ENCODE results near the gene HYI. TPM values are rescaled to one million over a fixed set of nuclear protein-coding genes. Genes with fewer than 3 reads are reported as not detected.
"Not testable (repeated sequence)": the region's sequence is repeated elsewhere in the genome, so short reads cannot be mapped to it uniquely, and the experiment has no call there.

HYI gene
- total RNA-seq, 2 experiments from 2014 or later: 10.8 to 13.5 TPM

GRCh38 chr1:43463479-43463878, 9.7 kb upstream of the HYI start:
- Mint-ChIP-seq H3K27ac (no peak overlapping the region), H3K36me3 (ENCODE audit: low read depth) (no peaks in the 10 kb centered on the region), H3K9me3 (ENCODE audit: low read depth) (no peaks in the 10 kb centered on the region), H3K27me3 (peaks cover 3% of the 10 kb centered on the region), H3K4me1 (peaks cover 7% of the 10 kb centered on the region), H3K4me3 (no peak overlapping the region)
- ChIA-PET CTCF (no interaction called here), POLR2A (interaction anchor here (0.7 kb wide), 1 partner anchor 89 kb away, joined by 4 read pairs; no protein-coding TSS in a partner anchor)
- ATAC-seq: no peak
- intact Hi-C loops (cut with DNase I, micrococcal nuclease): no loop called here
- DNase-seq: no peak

- intact Hi-C loops (cut with DNase I, micrococcal nuclease): no loop called here
- no peak overlapping the region for H3K27ac Mint-ChIP-seq
- peaks cover 1% of the 10 kb centered on the region for H3K4me1 Mint-ChIP-seq
- H3K4me3 Mint-ChIP-seq: no peak overlapping the region
- ATAC-seq (no peak), DNase-seq (no peak)
- H3K27me3 Mint-ChIP-seq: peaks cover 15% of the 10 kb centered on the region
- POLR2A ChIA-PET: no interaction called here
- CTCF ChIA-PET: no interaction called here
- no peaks in the 10 kb centered on the region for H3K9me3 Mint-ChIP-seq (ENCODE audit: low read depth)
- no peaks in the 10 kb centered on the region for H3K36me3 Mint-ChIP-seq (ENCODE audit: low read depth)
These were observed 7.4 kb upstream of the HYI start for GRCh38 chr1:43460988-43461693.

GRCh38 chr1:43458379-43458778, 4.6 kb upstream of the HYI start:
- H3K9me3 Mint-ChIP-seq (ENCODE audit: low read depth); H3K36me3 Mint-ChIP-seq (ENCODE audit: low read depth); POLR2A ChIA-PET; H3K4me3 Mint-ChIP-seq; ATAC-seq; CTCF ChIA-PET; DNase-seq; H3K27ac Mint-ChIP-seq: not testable (repeated sequence)
- peaks cover 18% of the 10 kb centered on the region for H3K27me3 Mint-ChIP-seq
- H3K4me1 Mint-ChIP-seq: peaks cover 10% of the 10 kb centered on the region
- intact Hi-C loops (cut with DNase I, micrococcal nuclease): loop anchor here in 1 of 2 experiments (10.0 kb wide), 1 partner anchor 1004 kb away; the partner anchor contains the start of genes PPCS and ZMYND12

GRCh38 chr1:43455213-43455889, 1.6 kb upstream of the HYI start:
- H3K4me1 Mint-ChIP-seq: peaks cover 17% of the 10 kb centered on the region
- no peak for ATAC-seq
- intact Hi-C loops (cut with DNase I, micrococcal nuclease): loop anchor here in 1 of 2 experiments (2.0 to 10.0 kb wide), 3 partner anchors 97 to 1001 kb away; partner anchors contain the start of genes CDC20, PPCS and ZMYND12
- CTCF ChIA-PET: interaction anchor here (1.2 to 1.6 kb wide), 2 partner anchors 17 to 250 kb away, joined by 4 to 7 read pairs; no protein-coding TSS in a partner anchor
- H3K27me3 Mint-ChIP-seq: peaks cover 18% of the 10 kb centered on the region
- POLR2A ChIA-PET: no interaction called here
- H3K36me3 Mint-ChIP-seq (ENCODE audit: low read depth): peaks cover 6% of the 10 kb centered on the region
- H3K9me3 Mint-ChIP-seq (ENCODE audit: low read depth): no peaks in the 10 kb centered on the region
- DNase-seq: no peak
- no peak overlapping the region for H3K27ac Mint-ChIP-seq
- H3K4me3 Mint-ChIP-seq: no peak overlapping the region

GRCh38 chr1:43454270-43455011, 710 bp upstream of the HYI start:
- DNase-seq (peak; percentile 78), ATAC-seq (peak; percentile 92)
- Mint-ChIP-seq H3K4me3 (peak overlapping the region; percentile 79), H3K4me1 (peaks cover 17% of the 10 kb centered on the region), H3K36me3 (ENCODE audit: low read depth) (peaks cover 8% of the 10 kb centered on the region), H3K27ac (peak overlapping the region; percentile 79), H3K27me3 (peaks cover 16% of the 10 kb centered on the region), H3K9me3 (ENCODE audit: low read depth) (no peaks in the 10 kb centered on the region)
- intact Hi-C loops (cut with DNase I, micrococcal nuclease): loop anchor here in 1 of 2 experiments (1.0 to 10.0 kb wide), 7 partner anchors 86 to 1000 kb away; partner anchors contain the start of genes B4GALT2, CDC20, CFAP57 and EBNA1BP2
- CTCF ChIA-PET: interaction anchor here (0.8 to 1.6 kb wide), 6 partner anchors 13 to 250 kb away, joined by 3 to 7 read pairs (median 4); no protein-coding TSS in a partner anchor
- POLR2A ChIA-PET: interaction anchor here (1.3 kb wide), 1 partner anchor 196 kb away, joined by 5 read pairs; the partner anchor contains the start of gene KDM4A

- ChIA-PET POLR2A (no interaction called here), CTCF (no interaction called here)
- H3K27ac Mint-ChIP-seq: peak overlapping the region; percentile 35
- H3K27me3 Mint-ChIP-seq: peaks cover 11% of the 10 kb centered on the region
- DNase-seq (no peak), ATAC-seq (no peak)
- H3K36me3 Mint-ChIP-seq (ENCODE audit: low read depth): peaks cover 8% of the 10 kb centered on the region
- H3K4me3 Mint-ChIP-seq: peak overlapping the region; percentile 41
- intact Hi-C loops (cut with DNase I, micrococcal nuclease): loop anchor here in 1 of 2 experiments (5.0 to 10.0 kb wide), 3 partner anchors 199 to 998 kb away; partner anchors contain the start of genes B4GALT2, KDM4A, PPCS and ZMYND12
- no peaks in the 10 kb centered on the region for H3K9me3 Mint-ChIP-seq (ENCODE audit: low read depth)
- H3K4me1 Mint-ChIP-seq: peaks cover 17% of the 10 kb centered on the region
These were observed 816 bp downstream of the HYI start for GRCh38 chr1:43452789-43453441.

- Mint-ChIP-seq H3K4me3 (no peak overlapping the region), H3K4me1 (peaks cover 17% of the 10 kb centered on the region), H3K27ac (no peak overlapping the region), H3K27me3 (peaks cover 8% of the 10 kb centered on the region), H3K9me3 (ENCODE audit: low read depth) (no peaks in the 10 kb centered on the region), H3K36me3 (ENCODE audit: low read depth) (peaks cover 15% of the 10 kb centered on the region)
- ATAC-seq: no peak
- DNase-seq: no peak
- ChIA-PET POLR2A (no interaction called here), CTCF (no interaction called here)
- intact Hi-C loops (cut with DNase I, micrococcal nuclease): loop anchor here in 1 of 2 experiments (5.0 to 10.0 kb wide), 3 partner anchors 200 to 997 kb away; partner anchors contain the start of genes B4GALT2, KDM4A, PPCS and ZMYND12
These were observed 1.8 kb downstream of the HYI start for GRCh38 chr1:43451701-43452532.

GRCh38 chr1:43451157-43451591, 2.6 kb downstream of the HYI start:
- Mint-ChIP-seq H3K27ac (no peak overlapping the region), H3K4me3 (no peak overlapping the region), H3K27me3 (peaks cover 4% of the 10 kb centered on the region), H3K36me3 (ENCODE audit: low read depth) (peaks cover 16% of the 10 kb centered on the region), H3K4me1 (peaks cover 17% of the 10 kb centered on the region), H3K9me3 (ENCODE audit: low read depth) (no peaks in the 10 kb centered on the region)
- intact Hi-C loops (cut with DNase I, micrococcal nuclease): loop anchor here in 1 of 2 experiments (5.0 to 10.0 kb wide), 3 partner anchors 201 to 996 kb away; partner anchors contain the start of genes B4GALT2, KDM4A, PPCS and ZMYND12
- CTCF ChIA-PET: no interaction called here
- ATAC-seq: no peak
- POLR2A ChIA-PET: no interaction called here
- no peak for DNase-seq

- DNase-seq (no peak), ATAC-seq (no peak)
- no peak overlapping the region for H3K27ac Mint-ChIP-seq
- no peaks in the 10 kb centered on the region for H3K9me3 Mint-ChIP-seq (ENCODE audit: low read depth)
- no peak overlapping the region for H3K4me3 Mint-ChIP-seq
- peaks cover 16% of the 10 kb centered on the region for H3K36me3 Mint-ChIP-seq (ENCODE audit: low read depth)
- intact Hi-C loops (cut with DNase I, micrococcal nuclease): loop anchor here in 1 of 2 experiments (5.0 to 10.0 kb wide), 3 partner anchors 202 to 996 kb away; partner anchors contain the start of genes B4GALT2, KDM4A, PPCS and ZMYND12
- ChIA-PET CTCF (no interaction called here), POLR2A (no interaction called here)
- peaks cover 17% of the 10 kb centered on the region for H3K4me1 Mint-ChIP-seq
- H3K27me3 Mint-ChIP-seq: no peaks in the 10 kb centered on the region
These were observed 3.3 kb downstream of the HYI start for GRCh38 chr1:43450251-43450941.

GRCh38 chr1:43449708-43450069, 4.0 kb downstream of the HYI start:
- Mint-ChIP-seq H3K36me3 (ENCODE audit: low read depth) (peaks cover 17% of the 10 kb centered on the region), H3K9me3 (ENCODE audit: low read depth) (no peaks in the 10 kb centered on the region), H3K27ac (no peak overlapping the region), H3K27me3 (no peaks in the 10 kb centered on the region), H3K4me1 (peaks cover 16% of the 10 kb centered on the region), H3K4me3 (no peak overlapping the region)
- ATAC-seq: no peak
- ChIA-PET POLR2A (no interaction called here), CTCF (no interaction called here)
- DNase-seq: no peak
- intact Hi-C loops (cut with DNase I, micrococcal nuclease): loop anchor here in 1 of 2 experiments (5.0 to 10.0 kb wide), 3 partner anchors 203 to 995 kb away; partner anchors contain the start of genes B4GALT2, KDM4A, PPCS and ZMYND12

Measured in activated CD4-positive, alpha-beta T cell treated with anti-CD3 and anti-CD28 coated beads for 36 hours (primary cell).